Endodermal cell (in vitro differentiated cells): ENCODE data around the gene INVS. TPM values are rescaled to one million over a fixed set of nuclear protein-coding genes. Genes with fewer than 3 reads are reported as not detected.
"Not testable (repeated sequence)": the region's sequence is repeated elsewhere in the genome, so short reads cannot be mapped to it uniquely, and the experiment has no call there.

Source experiments
- DNase-seq: peaks from one replicate; pipeline ENCODE4 v3.0.0-alpha.2; 2017
- H3K27ac ChIP-seq: 2 replicates; pipeline ENCODE4 v1.5.1; 2013; ENCODE audit warnings: mild to moderate bottlenecking, low read depth, low read length, moderate library complexity
- H3K27me3 ChIP-seq: 2 replicates; pipeline ENCODE4 v1.6.1; 2013; ENCODE audit warnings: mild to moderate bottlenecking, low read length, moderate library complexity; ENCODE audit not compliant: insufficient read depth, control insufficient read depth, poor library complexity, severe bottlenecking
- H3K36me3 ChIP-seq: 2 replicates; pipeline ENCODE4 v1.7.0; 2013; ENCODE audit warnings: mild to moderate bottlenecking, low read length, moderate library complexity; ENCODE audit not compliant: control insufficient read depth, insufficient read depth
- H3K4me1 ChIP-seq: one replicate; pipeline ENCODE4 v1.7.0; 2013; ENCODE audit warnings: low read length; ENCODE audit not compliant: control insufficient read depth, insufficient read depth
- H3K4me3 ChIP-seq: 2 replicates; pipeline ENCODE4 v1.5.1; 2013; ENCODE audit warnings: mild to moderate bottlenecking, low read length, moderate library complexity
- H3K9ac ChIP-seq: 2 replicates; pipeline ENCODE4 v1.6.1; 2013; ENCODE audit warnings: mild to moderate bottlenecking, low read length, moderate library complexity; ENCODE audit not compliant: poor library complexity, severe bottlenecking; ENCODE audit errors: extremely low read depth
- H3K9me3 ChIP-seq: 2 replicates; pipeline ENCODE4 v1.6.1; 2013; ENCODE audit warnings: mild to moderate bottlenecking, low read length, moderate library complexity; ENCODE audit not compliant: control insufficient read depth
- H3K27ac Mint-ChIP-seq: 2 replicates; pipeline ENCODE4 v1.8.0; 2020; ENCODE audit warnings: mixed read lengths
- H3K27me3 Mint-ChIP-seq: 2 replicates; pipeline ENCODE4 v1.8.0; 2021; ENCODE audit warnings: mild to moderate bottlenecking, mixed read lengths; ENCODE audit not compliant: insufficient read depth
- H3K36me3 Mint-ChIP-seq: 2 replicates; pipeline ENCODE4 v1.8.0; 2020; ENCODE audit warnings: low read depth, mixed read lengths
- H3K4me1 Mint-ChIP-seq: 2 replicates; pipeline ENCODE4 v1.8.0; 2020; ENCODE audit warnings: mixed read lengths
- H3K4me3 Mint-ChIP-seq: 2 replicates; pipeline ENCODE4 v1.8.0; 2020; ENCODE audit warnings: mild to moderate bottlenecking, moderate library complexity, mixed read lengths
- H3K9me3 Mint-ChIP-seq: 2 replicates; pipeline ENCODE4 v1.8.0; 2020; ENCODE audit warnings: mild to moderate bottlenecking, mixed read lengths
- WGBS, 2 experiments: methylation state at CpG; one replicate each; pipeline versions ENCODE4 v1.1.5 to v1.1.7; 2013; ENCODE audit warnings: missing lambda C conversion rate in 2 of 2, mixed read lengths in 1 of 2; ENCODE audit not compliant: insufficient coverage in 1 of 2, insufficient read length in 1 of 2; 5-methylcytosine and 5-hydroxymethylcytosine counted together
- total RNA-seq, 2 donors: library from RNA; stranded (reverse); fragmentation: NEBNext Ultra II Directional in 1 of 2; extraction: Animal tissue kit (Norgen Biotek cat#: 25700) in 1 of 2; gene quantifications; 2 replicates in 1 of 2; 3 replicates in 1 of 2; pipeline ENCODE4 v1.2.1, GENCODE V29; 2021
- TF ChIP-seq, protein P1 (sequence below): fragments of 200-600 bp; sonication (generic); conservative IDR thresholded peaks from 2 replicates; pipeline ENCODE4 v1.5.0; 2021; ENCODE audit warnings: antibody characterized with exemption, mild to moderate bottlenecking

The INVS gene
- total RNA-seq, 2 donors from 2014 or later: 22.8 to 26.6 TPM

- no peaks in the 10 kb centered on the region for H3K27me3 ChIP-seq
- no peak overlapping the region for H3K9ac ChIP-seq
- Mint-ChIP-seq H3K27ac (no peak overlapping the region), H3K4me1 (peaks cover 13% of the 10 kb centered on the region), H3K9me3 (peaks cover 20% of the 10 kb centered on the region), H3K36me3 (peaks cover 34% of the 10 kb centered on the region), H3K27me3 (no peaks in the 10 kb centered on the region), H3K4me3 (no peak overlapping the region)
- DNase-seq: no peak
- no peak overlapping the region for H3K4me3 ChIP-seq
- 93 to 98% methylated on average over 4 of the region's 4 CpGs for WGBS, 2 experiments
- H3K4me1 ChIP-seq: no peaks in the 10 kb centered on the region
- H3K27ac ChIP-seq: no peak overlapping the region
- peaks cover 10% of the 10 kb centered on the region for H3K9me3 ChIP-seq
- TF ChIP-seq, protein P1, sequence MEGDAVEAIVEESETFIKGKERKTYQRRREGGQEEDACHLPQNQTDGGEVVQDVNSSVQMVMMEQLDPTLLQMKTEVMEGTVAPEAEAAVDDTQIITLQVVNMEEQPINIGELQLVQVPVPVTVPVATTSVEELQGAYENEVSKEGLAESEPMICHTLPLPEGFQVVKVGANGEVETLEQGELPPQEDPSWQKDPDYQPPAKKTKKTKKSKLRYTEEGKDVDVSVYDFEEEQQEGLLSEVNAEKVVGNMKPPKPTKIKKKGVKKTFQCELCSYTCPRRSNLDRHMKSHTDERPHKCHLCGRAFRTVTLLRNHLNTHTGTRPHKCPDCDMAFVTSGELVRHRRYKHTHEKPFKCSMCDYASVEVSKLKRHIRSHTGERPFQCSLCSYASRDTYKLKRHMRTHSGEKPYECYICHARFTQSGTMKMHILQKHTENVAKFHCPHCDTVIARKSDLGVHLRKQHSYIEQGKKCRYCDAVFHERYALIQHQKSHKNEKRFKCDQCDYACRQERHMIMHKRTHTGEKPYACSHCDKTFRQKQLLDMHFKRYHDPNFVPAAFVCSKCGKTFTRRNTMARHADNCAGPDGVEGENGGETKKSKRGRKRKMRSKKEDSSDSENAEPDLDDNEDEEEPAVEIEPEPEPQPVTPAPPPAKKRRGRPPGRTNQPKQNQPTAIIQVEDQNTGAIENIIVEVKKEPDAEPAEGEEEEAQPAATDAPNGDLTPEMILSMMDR: no peak
- peaks cover 5% of the 10 kb centered on the region for H3K36me3 ChIP-seq
These were observed 129.4 kb downstream of the INVS start for GRCh38 chr9:100228352-100228869.

- Histone ChIP-seq H3K27ac (no peak overlapping the region), H3K4me3 (no peak overlapping the region), H3K4me1 (no peaks in the 10 kb centered on the region), H3K27me3 (no peaks in the 10 kb centered on the region), H3K36me3 (peaks cover 5% of the 10 kb centered on the region), H3K9ac (no peak overlapping the region), H3K9me3 (peaks cover 12% of the 10 kb centered on the region)
- TF ChIP-seq, protein P1: no peak
- Mint-ChIP-seq H3K36me3 (peaks cover 38% of the 10 kb centered on the region), H3K27ac (no peak overlapping the region), H3K4me3 (no peak overlapping the region), H3K9me3 (peaks cover 22% of the 10 kb centered on the region), H3K27me3 (no peaks in the 10 kb centered on the region), H3K4me1 (peaks cover 7% of the 10 kb centered on the region)
- DNase-seq: no peak
- 86 to 97% methylated on average over 2 of the region's 2 CpGs for WGBS, 2 experiments
These were observed 130.1 kb downstream of the INVS start for GRCh38 chr9:100229136-100229535.

- peaks cover 41% of the 10 kb centered on the region for H3K36me3 Mint-ChIP-seq
- H3K36me3 ChIP-seq: peaks cover 5% of the 10 kb centered on the region
- H3K9me3 Mint-ChIP-seq: peaks cover 22% of the 10 kb centered on the region
- TF ChIP-seq, protein P1: no peak
- H3K4me3 ChIP-seq: no peak overlapping the region
- H3K9me3 ChIP-seq: peaks cover 16% of the 10 kb centered on the region
- WGBS, 2 experiments: 89 to 100% methylated on average over 2 to 3 of the region's 3 CpGs
- H3K27me3 Mint-ChIP-seq: no peaks in the 10 kb centered on the region
- DNase-seq: no peak
- no peaks in the 10 kb centered on the region for H3K4me1 ChIP-seq
- no peak overlapping the region for H3K9ac ChIP-seq
- no peak overlapping the region for H3K27ac Mint-ChIP-seq
- peaks cover 6% of the 10 kb centered on the region for H3K4me1 Mint-ChIP-seq
- no peak overlapping the region for H3K4me3 Mint-ChIP-seq
- H3K27me3 ChIP-seq: no peaks in the 10 kb centered on the region
- no peak overlapping the region for H3K27ac ChIP-seq
These were observed 130.5 kb downstream of the INVS start for GRCh38 chr9:100229561-100229960.

GRCh38 chr9:100236986-100237385 lies 137.9 kb downstream of the INVS start:
- H3K27ac ChIP-seq, H3K27me3 Mint-ChIP-seq, H3K36me3 ChIP-seq, H3K27me3 ChIP-seq, H3K4me1 ChIP-seq, H3K4me3 Mint-ChIP-seq, H3K9ac ChIP-seq, H3K4me1 Mint-ChIP-seq, H3K4me3 ChIP-seq: not testable (repeated sequence)
- peaks cover 36% of the 10 kb centered on the region for H3K9me3 ChIP-seq
- 89 to 94% methylated on average over 5 to 7 of the region's 7 CpGs for WGBS, 2 experiments
- DNase-seq: peak; percentile 59
- Mint-ChIP-seq H3K27ac (peak overlapping the region; percentile 28), H3K36me3 (peaks cover 61% of the 10 kb centered on the region), H3K9me3 (peaks cover 36% of the 10 kb centered on the region)
